ENCODE data around the gene ACADL. TPM values are rescaled to one million over a fixed set of nuclear protein-coding genes. Genes with fewer than 3 reads are reported as not detected.
A peak's percentile ranks its signal among the peaks of the same experiment; 100 is the strongest.

Gene ACADL
- polyA plus RNA-seq (ENCODE audit: insufficient read length), result 12.4 TPM

DNA sequence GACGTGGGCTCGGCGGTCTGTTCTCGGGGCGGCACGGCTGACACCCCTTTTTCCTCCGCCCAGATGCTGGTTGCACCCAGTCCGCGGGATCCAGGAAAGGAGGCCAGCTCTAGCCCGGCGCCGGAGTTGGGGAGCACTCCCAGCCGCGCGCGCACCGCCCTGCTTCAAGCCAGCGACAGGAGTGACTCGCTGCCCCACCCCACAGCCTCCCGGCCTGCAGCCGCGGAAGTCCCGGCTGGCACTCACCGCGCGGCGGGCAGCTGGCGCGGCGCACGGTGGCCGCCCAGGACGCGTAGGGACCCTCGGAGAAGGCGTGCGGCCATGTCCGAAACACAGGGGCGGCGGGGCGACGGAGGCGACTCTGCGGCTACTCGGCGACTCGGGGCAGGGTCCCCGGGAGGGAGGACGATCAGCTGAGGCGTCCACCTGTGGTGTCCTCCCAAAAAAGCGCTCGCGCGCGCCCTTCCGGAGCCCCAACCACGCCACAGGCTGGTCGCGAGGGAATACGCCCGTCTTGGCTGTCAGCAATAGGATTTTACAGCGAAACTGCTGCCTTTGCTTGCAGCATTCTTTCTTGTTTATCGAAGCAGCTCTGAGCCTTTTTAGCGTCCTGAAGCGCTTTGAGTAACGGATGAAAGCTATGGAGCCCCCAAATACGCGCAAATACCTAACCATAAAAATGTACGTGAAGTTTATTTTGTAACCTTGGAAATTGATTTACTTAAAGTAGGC, at the start of gene ACADL:
ACADL (minus strand) TSS at position 507 of the 732 bp plus-strand sequence; CDS start at position 323, 184 bp downstream.
- peak; percentile 34 for DNase-seq

DNA sequence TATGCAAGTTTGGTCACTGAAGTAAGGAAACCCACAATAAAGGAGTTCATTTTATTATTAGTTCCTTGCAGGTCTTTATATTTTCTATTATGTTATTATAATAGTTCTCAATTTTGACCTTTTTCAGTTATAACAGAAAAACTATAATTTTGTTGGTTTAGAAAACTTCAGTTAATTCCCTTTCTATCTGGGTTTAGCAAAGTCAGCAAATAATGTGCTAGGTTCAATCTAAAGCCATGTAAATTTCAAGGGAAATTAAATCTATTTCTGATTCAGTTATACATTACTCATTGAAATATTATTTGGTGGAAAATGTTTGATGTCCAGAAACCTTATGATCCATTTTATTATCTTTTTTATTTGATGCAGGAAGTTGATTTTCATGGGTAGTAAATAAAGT, 46.1 kb upstream of the ACADL start:
- DNase-seq, result no peak

DNA sequence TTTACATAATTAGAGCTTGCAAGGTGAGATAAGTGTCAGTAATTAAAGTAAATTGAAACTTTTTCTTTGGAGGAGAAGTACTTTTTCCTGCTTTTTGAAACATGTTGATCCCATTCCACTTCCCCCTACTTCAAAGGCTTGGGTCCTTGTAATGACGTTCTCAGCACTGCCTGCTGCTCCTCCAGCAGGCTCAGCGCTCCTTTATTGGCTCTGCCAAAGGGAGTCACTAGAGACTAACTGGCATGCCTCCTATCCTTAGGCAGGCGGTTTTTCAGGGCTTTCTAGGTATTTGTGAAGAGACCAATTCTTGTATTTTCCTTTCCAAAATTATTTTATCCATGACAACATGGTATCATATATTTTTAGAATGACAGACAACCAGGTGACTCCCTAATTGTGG, 43.9 kb upstream of the ACADL start:
- no peak for DNase-seq

DNA sequence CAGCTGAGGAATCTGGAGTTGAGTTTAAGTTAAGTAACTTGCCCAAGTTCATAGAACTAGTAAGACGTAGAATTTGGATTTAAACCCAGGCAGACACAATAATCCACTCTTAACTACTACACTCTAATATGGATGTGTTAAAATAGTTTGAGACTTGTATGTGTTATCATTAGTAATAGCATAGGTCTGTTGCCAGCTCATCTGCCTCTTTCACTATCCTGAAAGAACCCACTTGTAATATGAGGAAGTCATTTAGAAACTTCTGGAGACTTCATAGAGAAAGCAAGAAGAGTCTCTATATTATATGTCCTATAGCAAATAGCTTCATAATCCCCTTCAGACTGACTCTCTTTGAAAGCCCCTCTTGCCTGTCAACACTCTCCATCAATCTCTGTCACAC, 43.0 kb upstream of the ACADL start:
- no peak for DNase-seq

DNA sequence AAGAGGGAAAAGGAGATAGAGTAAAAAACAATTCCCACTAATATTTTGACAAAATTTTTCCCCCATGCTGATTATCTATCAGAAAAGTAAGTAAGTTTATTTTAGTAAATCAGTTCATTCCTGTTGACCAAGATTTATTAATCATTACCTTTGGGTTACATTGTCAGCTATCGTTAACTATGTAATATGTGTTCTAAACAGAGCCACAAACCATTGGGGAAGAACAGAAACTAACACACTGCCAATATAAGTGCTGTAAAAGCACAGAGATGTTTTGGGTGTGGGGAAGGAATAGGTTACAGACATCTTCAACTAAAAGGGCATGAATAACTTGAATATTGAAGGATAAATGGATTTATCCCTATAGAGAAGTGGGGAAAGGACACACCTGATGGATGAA, 42.5 kb upstream of the ACADL start:
- no peak for DNase-seq

DNA sequence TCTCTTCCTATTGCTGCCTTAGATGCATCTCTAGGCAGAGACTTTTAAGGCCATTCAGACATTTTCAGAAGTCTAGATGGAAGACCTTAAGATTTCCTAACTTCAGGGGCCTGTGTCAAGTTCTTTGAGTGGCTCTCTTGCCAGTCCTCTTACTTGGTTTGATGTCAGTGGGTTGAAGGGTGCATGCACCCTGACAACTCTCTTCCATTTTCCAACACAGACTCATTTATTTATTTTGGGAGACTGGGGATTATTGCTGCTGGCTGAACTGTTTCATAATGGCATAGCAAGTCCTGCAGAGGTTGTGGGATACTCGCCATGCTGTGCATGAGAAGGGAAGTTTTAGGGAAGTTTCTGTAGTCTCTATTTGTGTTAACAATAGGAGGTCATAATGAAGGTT, 39.0 kb upstream of the ACADL start:
- DNase-seq, result no peak

DNA sequence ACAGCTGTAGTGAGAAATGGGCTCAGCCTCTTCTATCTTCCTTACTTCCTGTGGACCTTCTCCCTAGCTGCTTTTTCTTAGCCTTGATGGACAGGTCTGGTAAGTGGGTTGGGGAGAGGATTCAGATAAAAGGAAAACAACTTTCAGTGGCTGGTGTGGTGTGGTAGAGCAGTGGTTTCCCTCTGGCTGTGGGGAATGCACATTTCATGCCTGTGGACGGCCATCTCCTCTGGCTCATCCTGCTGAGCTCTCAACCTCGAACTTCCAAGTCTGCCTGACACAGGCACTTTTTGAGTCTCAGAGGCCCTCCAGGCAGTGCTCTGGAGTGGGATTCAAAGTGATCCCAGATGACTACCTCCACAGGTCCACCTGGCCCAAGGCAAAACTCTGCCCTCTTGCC, 38.6 kb upstream of the ACADL start:
- DNase-seq, result no peak

DNA sequence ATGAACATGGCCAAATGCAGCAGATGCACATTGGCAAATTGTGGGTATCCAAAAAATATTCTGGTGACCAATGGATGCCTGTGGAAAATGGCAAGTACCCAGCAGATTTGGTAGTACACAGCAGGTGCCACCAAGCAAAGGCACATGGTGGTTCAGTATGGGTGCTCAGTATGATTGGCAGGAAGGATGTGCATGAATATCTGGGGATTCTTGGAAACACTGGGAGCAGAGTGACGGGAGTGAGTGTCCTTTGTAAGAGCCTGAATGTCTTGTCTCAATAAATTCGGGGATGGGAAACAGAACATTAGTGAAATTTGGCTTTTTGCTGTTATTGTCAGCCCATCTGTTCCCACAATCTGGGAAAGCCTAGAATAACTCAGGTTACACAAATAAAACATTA, 36.8 kb upstream of the ACADL start:
- no peak for DNase-seq

DNA sequence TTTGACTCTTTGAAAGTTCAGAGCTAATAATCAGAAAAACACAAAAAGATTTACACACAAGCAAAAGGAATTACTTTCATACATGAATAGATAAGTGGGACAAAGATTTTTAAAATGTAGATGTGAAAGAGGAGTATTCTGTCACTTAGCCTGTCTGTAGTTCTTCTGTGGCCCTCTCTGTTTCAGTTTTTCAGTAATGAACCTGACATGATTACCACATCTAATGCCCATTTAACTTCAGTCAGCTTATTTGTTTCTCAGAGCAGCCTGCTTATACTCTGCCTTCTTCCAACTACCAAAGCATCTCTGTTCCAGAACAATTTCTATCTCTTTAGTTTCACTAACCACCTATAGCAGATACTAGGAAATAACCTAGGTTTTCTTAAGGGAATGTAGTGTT, 34.4 kb upstream of the ACADL start:
- DNase-seq, result no peak

DNA sequence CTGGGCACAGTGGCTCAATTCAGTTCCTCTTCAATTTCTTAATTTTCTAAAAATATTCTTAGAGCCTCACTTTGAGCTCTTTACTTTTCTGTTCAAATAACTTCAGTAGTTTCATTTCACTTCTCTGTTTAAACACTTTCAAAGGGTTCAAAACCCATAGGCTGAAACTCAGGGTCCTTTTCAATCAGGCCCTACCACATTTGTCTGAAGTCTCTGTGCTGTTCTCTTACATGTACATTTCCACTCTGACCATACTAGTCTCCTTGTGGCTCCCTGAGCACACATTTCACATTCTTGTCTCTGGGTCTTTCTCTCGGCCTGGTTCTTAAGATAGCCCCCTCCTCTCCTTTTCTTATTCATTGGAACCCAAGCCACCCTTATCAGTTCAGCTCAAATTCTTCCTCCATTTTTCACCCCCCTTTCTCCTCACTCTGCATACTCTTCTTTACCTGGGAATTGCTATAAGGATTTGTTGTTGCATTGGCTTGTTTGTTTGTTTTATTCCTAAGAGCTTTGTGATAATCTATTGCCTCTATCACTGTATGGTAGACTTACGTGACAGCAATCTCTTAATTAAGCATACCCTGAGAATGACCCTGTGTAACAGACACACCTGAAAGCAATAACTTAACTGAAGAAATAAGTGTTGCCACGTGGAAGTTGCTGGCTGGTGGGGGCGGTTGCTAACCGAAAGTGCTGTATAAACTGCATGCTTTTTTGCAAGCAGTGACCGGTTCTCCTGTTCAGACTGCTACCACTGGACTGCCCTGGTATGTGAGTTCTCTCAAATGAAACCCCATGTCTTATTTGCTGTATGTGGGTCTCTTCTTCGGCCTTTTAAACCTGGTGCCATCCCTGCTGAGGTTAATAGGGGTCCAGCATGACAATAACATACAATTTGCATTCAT, 27.7 kb upstream of the ACADL start:
- no peak for DNase-seq

DNA sequence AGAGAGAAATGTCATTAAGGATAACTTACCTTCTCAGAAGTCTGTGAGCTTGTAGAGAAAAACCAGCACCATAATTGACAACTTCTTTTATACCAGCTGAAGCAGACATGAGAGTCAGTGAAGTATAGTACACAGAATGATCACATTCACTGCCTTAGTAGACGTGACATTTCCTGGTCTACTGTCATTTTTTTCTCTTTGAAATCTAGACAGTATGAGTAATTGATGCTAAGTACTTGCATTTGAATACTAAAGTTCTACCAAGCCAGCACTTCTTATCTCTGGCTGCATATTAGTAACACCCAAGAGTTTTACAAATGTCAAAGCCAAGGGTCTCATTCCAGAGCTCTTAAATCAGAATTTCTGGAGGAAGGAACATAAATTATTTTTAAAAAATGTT, 25.4 kb upstream of the ACADL start:
- no peak for DNase-seq

DNA sequence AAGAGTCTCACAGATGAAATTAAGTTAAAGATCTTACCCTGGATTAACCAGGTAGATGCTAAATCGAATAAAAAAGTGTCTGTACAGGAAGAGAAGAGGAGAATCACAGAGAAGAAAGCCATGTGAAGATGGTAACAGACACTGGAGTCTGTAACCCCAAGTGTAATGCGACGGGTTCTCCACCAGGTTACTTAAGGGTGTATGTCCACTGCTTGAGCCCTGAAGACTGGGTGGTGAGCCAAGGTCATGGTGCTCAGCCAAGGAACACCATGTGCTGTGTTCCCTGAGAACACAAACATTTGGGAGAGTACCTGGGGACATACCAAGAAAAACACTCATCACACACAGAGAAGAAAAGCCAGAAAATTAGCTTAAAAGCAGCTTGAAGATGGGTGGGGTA, 8.2 kb upstream of the ACADL start:
- no peak for DNase-seq

DNA sequence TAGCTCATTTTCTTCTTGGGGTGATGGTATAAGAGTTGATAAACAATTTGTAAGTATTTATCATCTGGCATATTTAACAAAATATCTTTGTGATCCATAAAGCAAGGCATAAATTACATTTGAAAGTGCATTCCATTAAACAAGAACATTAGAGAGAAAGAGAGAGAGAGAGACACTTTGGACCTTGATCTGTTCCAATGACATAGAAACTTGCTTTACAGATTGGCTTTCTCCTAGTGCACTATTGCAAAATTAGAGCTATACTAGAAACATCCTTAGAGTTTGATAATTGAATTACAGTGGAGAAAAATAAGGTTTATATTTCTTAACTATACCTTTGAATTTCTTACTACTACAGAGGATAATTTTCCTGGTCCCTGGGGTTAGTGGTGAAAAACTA, 5.7 kb upstream of the ACADL start:
- no peak for DNase-seq

DNA sequence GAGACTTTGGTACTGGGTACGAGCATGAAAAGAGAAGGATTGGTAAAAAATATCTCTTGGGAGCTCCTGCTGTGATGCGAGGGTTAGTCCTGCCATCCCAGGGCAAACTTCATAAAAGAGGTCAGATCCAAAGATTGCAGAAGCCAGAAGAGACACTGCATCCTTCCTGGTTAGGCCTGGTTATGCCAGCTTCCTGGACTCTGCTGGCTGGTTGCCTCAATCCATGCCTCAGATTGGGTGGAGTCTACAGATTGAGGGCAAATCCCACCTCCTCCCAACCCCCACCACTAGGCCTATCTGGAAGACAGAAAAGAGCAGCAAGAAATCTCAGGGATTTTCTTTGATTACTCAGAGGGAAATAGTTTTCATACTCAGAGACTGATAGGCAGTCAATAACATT, 5.3 kb upstream of the ACADL start:
- no peak for DNase-seq

DNA sequence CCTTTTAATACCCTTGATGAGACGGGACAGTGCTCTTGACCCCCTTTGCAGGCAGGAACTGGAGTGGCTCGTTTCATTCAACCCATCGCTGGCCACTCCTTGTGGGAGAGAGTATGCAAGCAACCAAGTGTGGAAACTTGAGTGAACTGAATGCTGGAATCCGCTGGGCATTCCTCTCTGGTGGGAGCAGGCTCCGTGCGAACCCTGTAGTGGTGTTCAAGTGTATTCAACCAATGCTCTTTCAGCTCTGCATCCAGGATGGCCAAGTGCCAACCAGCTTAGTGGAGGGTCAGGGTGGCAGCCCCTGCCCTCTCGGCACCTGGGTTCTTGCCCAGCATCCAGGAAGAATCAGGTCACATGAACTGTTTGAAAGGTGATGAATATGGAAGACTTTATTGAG, 3.3 kb upstream of the ACADL start:
- no peak for DNase-seq

DNA sequence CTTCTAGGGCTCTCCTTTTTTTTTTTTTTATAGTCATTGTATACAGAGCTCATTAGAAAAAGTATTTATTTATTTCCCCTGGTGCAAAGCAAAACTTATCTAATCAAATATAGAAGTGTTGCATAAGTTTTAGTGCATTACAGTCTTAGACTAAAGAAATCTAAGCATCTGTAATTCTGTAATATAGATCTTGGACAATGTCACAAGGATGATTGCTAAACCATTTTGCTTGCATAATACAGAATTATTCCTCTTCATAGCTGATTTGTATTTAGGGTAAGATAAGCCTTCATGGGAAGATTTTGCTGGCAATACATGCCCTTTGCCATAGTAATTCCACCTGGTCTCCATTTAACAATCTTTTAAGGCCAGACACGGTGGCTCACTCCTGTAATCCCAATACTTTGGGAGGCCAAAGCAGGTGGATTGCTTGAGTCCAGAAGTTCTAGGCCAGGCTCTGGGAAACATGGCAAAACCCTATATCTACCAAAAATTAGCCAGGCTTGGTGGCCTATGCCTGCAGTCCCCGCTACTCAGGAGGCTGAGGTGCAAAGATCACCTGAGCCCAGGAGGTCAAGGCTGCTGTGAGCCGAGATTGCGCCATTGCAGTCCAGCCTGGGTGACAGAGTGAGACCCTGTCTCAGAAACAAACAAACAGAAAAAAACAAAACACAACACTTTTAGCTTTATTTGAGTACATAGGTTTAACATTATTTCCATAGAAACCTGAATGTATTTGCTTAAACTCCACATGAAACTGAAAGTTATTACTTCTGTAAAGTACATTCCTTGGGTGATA, 2.2 kb upstream of the ACADL start:
- DNase-seq, result no peak

DNA sequence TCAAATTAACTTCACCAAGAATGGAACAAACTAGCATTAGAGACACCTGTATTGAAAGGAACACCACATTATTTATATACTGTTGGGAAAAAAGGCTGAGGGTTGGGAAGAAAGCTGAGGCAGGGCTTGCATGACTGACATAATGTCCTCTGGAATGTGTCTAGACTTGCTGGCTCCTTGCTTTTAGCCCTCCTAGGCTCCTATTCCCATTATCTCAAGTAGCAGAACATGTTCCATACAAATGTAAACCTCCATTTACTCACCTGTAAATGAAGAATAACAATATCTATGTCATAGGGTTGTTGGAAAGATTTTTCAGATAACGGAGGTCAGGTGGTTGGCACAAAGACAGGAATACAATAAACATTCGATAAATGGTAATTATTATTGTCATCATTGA, 976 bp upstream of the ACADL start:
- DNase-seq, result no peak

DNA sequence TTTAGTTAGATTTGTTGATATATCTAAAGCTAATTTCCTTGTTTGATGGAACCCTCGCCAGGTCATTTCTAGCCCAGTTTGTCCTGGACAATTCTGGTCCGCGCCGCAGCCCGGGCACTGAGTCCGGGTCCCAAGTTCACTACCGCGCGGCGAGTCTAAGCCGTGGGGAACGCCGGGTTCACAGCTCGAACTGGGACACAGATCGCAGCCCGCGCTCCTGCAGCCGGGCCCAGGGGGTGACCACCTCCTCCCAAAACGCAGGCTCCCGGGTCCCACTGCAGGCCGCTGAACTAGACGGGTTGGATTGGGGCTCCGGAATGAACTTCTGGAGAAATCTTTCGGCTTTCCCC, 681 bp downstream of the ACADL start:
- DNase-seq, result no peak

DNA sequence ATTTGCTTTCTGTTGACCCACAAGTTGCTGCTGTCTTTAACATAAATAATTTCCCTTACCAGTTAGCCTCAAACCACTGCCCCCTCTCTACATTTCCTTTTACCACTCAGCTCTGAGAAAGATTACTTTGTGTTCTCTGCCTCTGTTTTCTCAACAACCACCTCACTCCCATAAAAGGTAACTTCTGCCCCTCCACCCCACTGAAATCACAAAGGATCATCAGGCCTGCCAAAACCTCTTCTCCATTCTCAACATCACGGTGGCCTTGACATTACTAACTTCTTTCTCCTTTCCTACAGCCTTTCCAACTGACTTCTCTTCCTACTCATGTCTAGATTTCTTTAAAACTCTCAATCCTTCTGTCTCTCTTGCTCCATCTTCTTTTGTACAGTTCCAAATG, 10.1 kb downstream of the ACADL start:
- DNase-seq, result no peak

DNA sequence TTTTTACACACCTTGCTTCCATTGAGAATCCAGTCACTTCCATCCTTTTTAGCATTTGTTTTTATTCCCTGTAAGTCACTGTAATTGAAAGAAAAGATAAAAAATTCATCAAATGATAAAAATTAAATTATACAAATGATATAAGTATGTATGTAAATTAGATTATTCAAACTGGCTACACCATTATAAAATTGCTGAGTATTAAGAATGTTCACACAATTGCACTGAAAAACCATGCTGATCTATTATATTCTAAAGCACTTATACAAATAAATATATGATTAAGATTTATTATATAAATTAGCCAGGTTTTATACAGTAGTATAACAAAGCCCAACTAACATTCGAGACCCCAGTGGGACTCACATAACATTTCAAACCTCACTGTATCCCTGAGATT, 15.1 kb downstream of the ACADL start:
- no peak for DNase-seq

DNA sequence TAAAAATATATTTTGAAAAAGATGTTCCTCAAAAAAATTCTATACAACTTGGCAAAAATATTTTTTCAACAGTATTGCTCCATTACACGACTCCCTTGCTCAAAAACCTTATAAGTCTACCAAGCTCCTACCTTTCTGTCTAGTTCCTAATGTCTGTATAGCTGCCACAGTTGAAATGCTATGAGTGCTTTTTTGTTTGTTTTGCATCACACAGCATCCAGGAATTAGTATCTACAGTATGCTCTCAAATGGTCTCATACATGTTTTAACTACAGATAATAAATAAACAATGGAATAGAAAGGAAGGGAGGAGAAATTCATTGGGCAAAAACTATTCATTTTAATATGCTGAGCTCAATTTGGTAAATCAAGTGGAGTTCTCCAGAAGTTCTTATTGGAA, 17.3 kb downstream of the ACADL start:
- no peak for DNase-seq

DNA sequence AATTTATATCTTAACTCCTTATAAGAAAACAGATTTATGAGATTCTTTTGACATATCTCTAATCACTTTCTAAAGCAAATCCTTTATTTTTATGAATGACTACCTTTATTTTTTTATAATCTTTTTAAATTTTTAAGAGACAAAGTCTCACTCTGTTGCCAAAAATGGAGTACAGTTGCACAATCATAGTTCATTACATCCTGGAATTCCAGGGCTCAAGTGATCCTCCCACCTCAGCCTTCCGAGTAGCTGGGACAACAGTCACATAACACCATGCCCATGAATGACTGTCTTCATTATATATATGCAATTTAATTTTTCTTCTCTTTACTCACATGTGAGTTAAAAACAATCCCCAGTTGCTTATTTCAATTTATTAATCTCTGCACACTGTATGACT, 21.7 kb downstream of the ACADL start:
- DNase-seq, result no peak

DNA sequence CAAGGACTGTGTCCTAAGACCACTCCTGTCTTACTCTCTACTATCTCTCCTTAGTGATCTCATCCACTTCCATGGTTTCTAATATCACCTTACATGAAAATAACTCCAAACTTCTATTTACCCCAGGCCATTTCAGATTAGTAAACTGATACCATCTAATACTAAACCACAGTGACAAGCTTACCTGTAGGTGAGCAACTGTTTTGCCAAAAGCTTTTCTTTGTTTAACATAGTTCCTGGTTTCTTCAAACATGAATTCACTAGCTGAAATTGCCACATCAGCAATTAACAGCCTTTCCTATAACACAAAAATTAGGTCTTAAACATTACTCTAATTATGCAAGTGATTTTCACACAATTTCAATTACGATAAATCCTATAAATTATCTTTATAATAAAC, 22.1 kb downstream of the ACADL start:
- no peak for DNase-seq
